NCI-H1092 treated with DMSO at 0.1 percent for 48 hours (cell line): Measurements from ENCODE around the gene MCL1.

Source experiments
- DNase-seq: peaks from one replicate; lab custom pipeline; 2025; lab: John Stamatoyannopoulos, UW

Gene MCL1

GRCh38 chr1:150557065-150557600 lies 22.3 kb downstream of the MCL1 start:
- no peak for DNase-seq

- DNase-seq = no peak
These were observed 23.2 kb downstream of the MCL1 start for GRCh38 chr1:150555971-150556865.

DNA sequence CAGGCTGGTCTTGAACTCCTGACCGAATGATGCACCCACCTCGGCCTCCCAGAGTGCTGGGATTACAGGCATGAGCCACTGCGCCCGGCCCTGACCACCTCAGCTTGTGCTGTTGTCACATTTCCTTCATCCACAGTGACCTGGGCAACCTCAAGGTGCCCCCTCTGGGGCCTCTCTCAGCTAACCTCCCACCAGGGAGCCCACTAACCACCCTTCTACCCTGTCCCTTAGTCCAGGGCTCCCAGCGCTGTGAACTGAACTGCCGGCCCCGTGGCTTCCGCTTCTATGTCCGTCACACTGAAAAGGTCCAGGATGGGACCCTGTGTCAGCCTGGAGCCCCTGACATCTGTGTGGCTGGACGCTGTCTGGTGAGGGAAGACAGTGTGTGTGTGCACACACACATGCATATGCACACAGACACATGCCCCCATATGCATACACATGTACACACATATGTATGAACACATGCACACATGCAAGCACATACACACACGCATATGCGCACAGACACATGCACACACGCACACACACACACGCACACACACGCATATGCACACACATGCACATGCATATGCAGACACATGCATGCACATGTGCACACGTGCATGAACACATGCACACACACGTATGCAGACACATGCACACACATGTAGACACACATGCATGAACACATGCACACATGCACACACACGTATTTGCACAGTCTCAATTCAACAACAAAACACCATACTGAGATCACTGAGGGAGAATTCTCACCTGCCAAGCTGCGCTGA lies 24.0 kb downstream of the MCL1 start:
- no peak for DNase-seq

DNA sequence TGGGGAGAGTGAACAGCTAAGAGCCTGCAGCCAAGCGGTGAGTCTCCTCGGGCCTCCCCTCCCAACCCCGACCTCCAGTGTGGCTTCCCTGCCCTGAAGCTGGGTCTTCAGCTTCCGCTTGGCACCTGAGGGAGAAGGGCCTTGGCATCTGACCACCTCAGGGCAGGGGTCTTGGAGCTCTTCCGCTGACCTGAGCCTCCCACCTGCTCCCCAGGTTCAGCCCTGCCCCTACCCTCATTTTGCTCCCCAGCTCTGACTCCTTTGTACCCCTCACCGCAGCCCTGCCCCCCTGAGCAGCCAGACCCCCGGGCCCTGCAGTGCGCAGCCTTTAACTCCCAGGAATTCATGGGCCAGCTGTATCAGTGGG lies 25.3 kb downstream of the MCL1 start:
- DNase-seq = no peak

- no peak for DNase-seq
These were observed 25.9 kb downstream of the MCL1 start for GRCh38 chr1:150553392-150554085.

DNA sequence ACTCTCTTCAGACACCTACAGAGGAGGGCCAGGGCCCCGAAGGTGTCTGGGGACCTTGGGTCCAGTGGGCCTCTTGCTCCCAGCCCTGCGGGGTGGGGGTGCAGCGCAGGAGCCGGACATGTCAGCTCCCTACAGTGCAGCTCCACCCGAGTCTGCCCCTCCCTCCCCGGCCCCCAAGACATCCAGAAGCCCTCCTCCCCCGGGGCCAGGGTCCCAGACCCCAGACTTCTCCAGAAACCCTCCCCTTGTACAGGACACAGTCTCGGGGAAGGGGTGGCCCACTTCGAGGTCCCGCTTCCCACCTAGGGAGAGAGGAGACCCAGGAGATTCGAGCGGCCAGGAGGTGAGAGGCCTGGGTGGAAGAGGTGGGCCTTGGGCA lies 26.5 kb downstream of the MCL1 start:
- no peak for DNase-seq

DNA sequence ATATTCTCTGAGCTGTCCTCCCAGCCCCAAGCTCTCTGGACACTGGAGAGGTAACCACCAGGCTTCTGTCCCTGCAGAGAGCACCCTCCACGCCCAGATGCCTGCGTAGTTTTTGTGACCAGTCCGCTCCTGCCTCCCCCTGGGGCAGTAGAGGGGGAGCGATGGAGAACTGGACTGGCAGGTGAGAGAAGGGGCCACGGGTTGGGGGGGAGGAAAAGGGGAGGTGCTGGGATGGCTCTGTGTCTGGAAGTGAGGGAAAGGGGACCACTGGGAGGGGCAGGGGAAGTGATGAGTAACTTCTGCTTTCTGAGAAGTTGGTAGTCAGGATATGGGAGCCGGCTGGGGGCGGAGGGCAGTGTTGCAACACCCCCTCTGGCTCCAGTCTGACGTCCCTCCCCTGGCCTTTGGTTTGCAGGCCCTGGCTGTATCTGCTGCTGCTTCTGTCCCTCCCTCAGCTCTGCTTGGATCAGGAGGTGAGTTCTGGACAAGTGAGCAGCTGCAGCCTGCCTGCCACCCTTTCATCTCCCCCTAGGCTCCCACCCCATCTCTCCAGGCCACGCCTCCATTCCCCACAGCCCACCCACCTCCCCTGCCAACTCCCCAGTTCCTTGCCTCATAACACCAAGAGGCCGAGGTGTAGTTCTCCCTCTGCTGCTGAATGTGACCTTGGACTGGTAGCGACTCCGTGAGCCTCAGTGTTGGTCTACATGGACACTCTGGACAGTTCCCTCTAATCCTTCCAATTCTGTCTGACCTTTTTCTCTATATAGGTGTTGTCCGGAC lies 27.1 kb downstream of the MCL1 start:
- no peak for DNase-seq

DNA sequence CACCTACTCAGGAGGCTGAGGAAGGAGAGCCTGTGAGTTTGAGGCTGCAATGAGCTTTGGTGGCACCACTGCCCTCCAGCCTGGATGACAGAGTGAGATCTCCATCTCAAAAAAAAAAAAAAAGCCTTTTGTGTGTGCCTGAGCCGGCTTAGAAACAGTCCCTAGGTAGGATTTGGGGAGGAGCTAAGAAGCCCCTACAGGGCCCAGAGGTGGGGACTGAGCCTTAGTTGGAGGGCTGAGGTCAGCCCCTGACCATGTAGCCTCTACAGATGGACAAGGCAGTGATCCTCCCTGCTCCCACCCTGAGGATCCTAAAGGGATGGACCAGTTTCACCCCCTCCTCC lies 27.7 kb downstream of the MCL1 start:
- no peak for DNase-seq

- DNase-seq = no peak
These were observed 28.2 kb downstream of the MCL1 start for GRCh38 chr1:150551051-150551783.

GRCh38 chr1:150550222-150551050 lies 29.0 kb downstream of the MCL1 start:
- no peak for DNase-seq

GRCh38 chr1:150549496-150550221 lies 29.8 kb downstream of the MCL1 start:
- DNase-seq = no peak

GRCh38 chr1:150548632-150549495 lies 30.5 kb downstream of the MCL1 start, which contains the start of gene ADAMTSL4:
Gene ADAMTSL4 (plus strand): TSS chr1:150549408. CDS start chr1:150552289, 2,881 bp downstream.
- DNase-seq = peak; percentile 69

DNA sequence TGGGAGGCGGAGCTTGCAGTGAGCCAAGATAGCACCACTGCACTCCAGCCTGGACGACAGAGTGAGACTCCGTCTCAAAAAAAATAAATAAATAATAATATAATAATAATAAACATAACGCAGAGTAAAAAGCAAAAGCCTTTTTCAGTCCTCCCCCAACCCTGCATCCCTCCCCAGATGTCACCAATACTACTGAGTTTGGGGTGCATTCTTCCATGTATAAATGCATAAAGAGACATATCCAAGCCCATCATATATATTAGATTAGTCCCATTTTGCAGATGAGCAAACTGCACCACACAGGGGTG lies 31.1 kb downstream of the MCL1 start:
- no peak for DNase-seq

- no peak for DNase-seq
These were observed 33.0 kb downstream of the MCL1 start for GRCh38 chr1:150546294-150546937.

DNA sequence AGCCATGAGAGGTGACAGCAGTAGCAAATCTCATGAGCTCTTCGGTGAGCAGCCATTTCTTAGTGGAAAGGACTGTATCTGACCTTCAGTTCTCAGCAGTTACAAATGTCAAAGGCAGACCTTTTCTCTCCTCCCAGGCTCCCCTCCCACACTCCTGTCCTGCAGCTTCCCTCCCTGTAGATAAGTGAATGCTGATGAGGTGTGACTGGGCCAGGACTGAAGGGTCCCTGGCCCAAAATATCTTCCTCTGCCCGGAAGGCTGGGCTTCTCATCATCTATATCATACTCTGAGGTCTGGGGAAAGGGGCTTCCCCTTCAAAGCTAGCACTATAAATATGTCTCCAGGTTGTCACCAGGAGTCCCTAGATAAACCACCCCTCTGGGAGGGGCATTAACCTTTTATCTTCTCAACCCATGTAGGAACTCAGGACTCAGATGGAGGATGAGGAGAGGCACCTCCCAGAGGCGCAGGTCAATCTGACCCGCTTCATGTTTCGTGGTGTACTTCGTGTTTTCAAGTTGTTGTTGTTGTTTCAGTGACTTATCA lies 33.9 kb downstream of the MCL1 start:
- no peak for DNase-seq

DNA sequence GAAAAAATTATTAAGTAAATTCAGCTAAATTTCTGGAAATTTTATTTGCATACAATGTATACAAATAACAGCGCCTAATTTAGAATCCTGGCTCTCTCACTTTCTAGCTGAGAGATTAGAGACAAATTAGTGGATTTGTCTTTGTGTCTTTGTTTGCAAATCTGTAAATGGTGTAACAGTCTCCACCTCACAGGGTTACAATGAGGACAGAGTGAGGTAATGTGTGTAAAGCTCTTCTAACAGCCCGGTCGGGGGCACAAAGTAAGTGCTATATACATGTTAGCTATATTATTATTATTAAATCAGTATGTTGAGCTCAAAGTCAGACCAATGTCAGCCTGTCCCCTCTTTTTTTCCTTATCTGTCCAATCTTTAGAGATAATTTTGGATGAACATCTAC lies 35.2 kb downstream of the MCL1 start:
- peak; percentile 85 for DNase-seq

DNA sequence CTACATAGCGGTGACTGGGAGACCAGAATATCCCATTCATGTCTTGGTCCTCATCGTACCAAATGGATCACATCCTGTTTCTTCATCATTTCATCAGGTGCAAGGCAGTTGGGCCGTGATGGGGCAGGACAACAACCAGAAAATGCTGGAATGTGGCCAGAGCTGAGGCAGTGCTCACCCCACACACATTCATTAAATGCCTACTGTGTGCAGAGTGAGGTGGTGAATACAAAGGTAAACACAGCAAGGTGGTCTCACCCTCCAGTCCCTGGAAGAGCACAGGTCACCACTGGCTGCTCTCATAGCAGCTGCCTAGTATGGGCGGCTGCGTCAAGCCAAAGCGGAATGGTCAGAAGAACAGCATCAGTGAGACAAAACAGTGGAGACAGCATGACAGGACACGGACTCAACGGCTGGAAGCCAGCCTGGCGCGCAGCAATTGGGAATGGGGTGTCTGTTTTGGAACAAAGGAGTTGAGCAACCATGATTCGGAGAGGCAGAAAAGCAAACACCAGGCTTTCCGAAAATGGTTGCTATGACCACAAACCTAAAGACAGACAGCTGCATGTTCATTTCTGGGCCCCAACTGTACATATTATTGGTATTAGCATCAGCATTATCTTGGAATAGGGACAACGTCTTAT lies 35.8 kb downstream of the MCL1 start:
- peak; percentile 96 for DNase-seq
